ENCODE results near the gene RPS14.

GRCh38 chr5:150447188-150447587 is 2.4 kb downstream of the RPS14 start:
- TF ChIP-seq ZNF274 (IDR thresholded peaks at IDR 0.05; ENCODE audit: borderline replicate concordance, low read depth, low read length) (no peak), CTCF (IDR thresholded peaks at IDR 0.05 in 2 of 3, conservative IDR thresholded peaks at IDR 0.05 in 1 of 3; ENCODE audit: insufficient read depth in 2 of 3, low read depth in 1 of 3, low read length in 3 of 3) (no peak)
- TF ChIP-seq, protein P1, sequence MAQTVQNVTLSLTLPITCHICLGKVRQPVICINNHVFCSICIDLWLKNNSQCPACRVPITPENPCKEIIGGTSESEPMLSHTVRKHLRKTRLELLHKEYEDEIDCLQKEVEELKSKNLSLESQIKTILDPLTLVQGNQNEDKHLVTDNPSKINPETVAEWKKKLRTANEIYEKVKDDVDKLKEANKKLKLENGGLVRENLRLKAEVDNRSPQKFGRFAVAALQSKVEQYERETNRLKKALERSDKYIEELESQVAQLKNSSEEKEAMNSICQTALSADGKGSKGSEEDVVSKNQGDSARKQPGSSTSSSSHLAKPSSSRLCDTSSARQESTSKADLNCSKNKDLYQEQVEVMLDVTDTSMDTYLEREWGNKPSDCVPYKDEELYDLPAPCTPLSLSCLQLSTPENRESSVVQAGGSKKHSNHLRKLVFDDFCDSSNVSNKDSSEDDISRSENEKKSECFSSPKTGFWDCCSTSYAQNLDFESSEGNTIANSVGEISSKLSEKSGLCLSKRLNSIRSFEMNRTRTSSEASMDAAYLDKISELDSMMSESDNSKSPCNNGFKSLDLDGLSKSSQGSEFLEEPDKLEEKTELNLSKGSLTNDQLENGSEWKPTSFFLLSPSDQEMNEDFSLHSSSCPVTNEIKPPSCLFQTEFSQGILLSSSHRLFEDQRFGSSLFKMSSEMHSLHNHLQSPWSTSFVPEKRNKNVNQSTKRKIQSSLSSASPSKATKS (CRISPR knock-in tag; IDR thresholded peaks at IDR 0.05), result no peak
